ENCODE measurements around the gene PTPN5.
"Not testable (repeated sequence)": the region's sequence is repeated elsewhere in the genome, so short reads cannot be mapped to it uniquely, and the experiment has no call there.

PTPN5 gene

DNA sequence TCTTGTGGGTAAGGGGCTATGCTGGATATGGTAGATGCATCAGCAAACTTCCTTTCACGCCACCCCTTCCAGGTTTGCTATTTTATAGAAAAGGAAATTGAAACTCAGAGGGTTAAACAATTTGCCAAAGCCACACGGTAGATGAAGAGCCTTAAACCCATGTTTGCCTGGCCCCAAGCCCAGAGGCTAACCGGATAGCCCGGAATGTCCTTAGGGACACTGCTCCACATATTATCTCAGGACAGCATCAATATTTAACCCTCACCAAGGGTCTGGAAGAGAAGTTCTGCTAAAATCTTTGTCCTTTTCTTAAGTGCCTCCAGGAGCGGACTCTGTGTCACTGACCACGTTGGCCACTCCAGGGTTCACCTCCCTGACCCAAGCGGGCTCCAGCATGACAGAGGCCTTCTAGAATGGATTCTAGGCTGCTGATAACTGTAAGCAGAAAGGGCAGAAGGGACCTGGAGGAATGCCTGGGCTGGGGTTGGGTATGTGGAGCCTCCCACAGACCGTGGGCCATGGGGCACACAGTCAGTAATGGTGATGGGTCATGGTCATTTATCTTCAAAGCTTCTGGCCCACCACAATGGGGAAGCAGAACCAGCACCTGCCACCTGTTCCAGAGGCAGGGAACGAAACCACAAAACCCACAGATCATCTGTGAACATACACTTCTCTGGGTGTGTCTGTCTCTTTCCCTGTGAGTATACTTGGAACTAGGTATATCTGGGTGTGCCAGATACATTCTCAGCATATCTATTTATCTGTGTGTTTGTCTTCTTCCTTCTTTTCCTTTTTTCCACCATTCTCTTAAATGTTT lies 98.4 kb downstream of the PTPN5 start:
- H3K36me3 ChIP-seq = no peaks in the 10 kb centered on the region
- H3K9me3 ChIP-seq = no peaks in the 10 kb centered on the region
- H3K27ac ChIP-seq = no peak overlapping the region
- no peak for TF ChIP-seq CTCF (IDR thresholded peaks at IDR 0.05)
- peaks cover 0 to 5% (median 0%) of the 10 kb centered on the region in 4 donors for H3K4me1 ChIP-seq
- intact Hi-C loops (cut with DNase I; ENCODE audit: low total_unique reads) = no loop called here
- no peaks in the 10 kb centered on the region for H3K27me3 ChIP-seq
- no peak for DNase-seq
- no peak overlapping the region for H3K4me3 ChIP-seq

- H3K4me3 ChIP-seq; H3K9me3 ChIP-seq; DNase-seq; intact Hi-C loops (cut with DNase I; ENCODE audit: low total_unique reads); H3K27ac ChIP-seq; H3K36me3 ChIP-seq; H3K27me3 ChIP-seq; H3K4me1 ChIP-seq: not testable (repeated sequence)
These were observed 100.0 kb downstream of the PTPN5 start for GRCh38 chr11:18691467-18692140.

DNA sequence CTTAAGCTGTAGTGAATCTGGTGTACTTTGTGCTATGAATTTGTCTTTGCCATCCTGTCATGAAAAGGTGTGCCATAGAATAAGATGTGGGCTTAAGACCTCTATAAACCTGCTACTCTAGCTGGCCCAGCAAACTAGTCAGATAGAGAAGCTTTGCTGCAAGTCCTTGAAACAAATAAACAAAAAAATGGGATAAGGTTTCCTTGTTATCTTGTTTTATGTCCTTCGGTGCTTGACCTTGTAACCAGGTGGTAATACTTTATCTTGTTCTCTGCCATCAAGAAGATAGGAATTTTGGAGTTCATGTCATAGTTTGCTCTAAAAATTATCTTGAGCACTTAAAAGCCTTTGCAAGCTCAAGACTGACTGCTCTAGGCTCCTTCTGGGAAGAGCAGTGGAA lies 107.3 kb downstream of the PTPN5 start:
- H3K36me3 ChIP-seq = no peaks in the 10 kb centered on the region
- no peak for TF ChIP-seq CTCF (IDR thresholded peaks at IDR 0.05)
- H3K4me1 ChIP-seq = no peaks in the 10 kb centered on the region
- H3K9me3 ChIP-seq = no peaks in the 10 kb centered on the region
- intact Hi-C loops (cut with DNase I; ENCODE audit: low total_unique reads) = no loop called here
- no peak overlapping the region for H3K27ac ChIP-seq
- no peak overlapping the region for H3K4me3 ChIP-seq
- DNase-seq = no peak
- no peaks in the 10 kb centered on the region for H3K27me3 ChIP-seq

- TF ChIP-seq CTCF (IDR thresholded peaks at IDR 0.05) = no peak
- H3K36me3 ChIP-seq = no peaks in the 10 kb centered on the region
- no peak overlapping the region for H3K27ac ChIP-seq
- H3K4me1 ChIP-seq = no peaks in the 10 kb centered on the region
- H3K9me3 ChIP-seq = no peaks in the 10 kb centered on the region
- no peak overlapping the region for H3K4me3 ChIP-seq
- no peak for DNase-seq
- H3K27me3 ChIP-seq = no peaks in the 10 kb centered on the region
- intact Hi-C loops (cut with DNase I; ENCODE audit: low total_unique reads) = no loop called here
These were observed 109.1 kb downstream of the PTPN5 start for GRCh38 chr11:18682466-18682865.

GRCh38 chr11:18681949-18682348 lies 109.6 kb downstream of the PTPN5 start:
- H3K9me3 ChIP-seq; H3K4me3 ChIP-seq; H3K36me3 ChIP-seq; H3K27ac ChIP-seq; intact Hi-C loops (cut with DNase I; ENCODE audit: low total_unique reads); DNase-seq; H3K27me3 ChIP-seq; H3K4me1 ChIP-seq: not testable (repeated sequence)

Measured in tibial artery (tissue), 4 donors.